Measurements from ENCODE around the gene PEBP1.

PEBP1 gene

DNA sequence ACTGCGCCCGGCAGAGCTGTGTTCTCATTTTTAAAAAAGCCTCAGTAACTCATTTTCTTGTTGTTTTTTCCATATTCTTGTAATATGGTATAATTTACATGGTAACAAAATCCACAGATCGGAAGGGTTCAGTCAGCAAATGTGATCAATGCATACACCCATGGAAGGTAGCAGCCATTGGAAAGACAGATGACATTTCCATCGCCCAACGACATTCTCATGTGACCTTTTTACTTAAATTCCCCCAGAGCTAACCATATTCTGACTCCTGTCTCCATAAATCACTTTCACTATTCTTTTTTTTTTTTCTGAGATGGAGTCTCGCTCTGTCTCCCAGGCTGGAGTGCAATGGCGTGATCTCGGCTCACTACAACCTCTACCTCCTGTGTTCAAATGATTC lies 4.9 kb downstream of the PEBP1 start:
- TF ChIP-seq, protein P1, sequence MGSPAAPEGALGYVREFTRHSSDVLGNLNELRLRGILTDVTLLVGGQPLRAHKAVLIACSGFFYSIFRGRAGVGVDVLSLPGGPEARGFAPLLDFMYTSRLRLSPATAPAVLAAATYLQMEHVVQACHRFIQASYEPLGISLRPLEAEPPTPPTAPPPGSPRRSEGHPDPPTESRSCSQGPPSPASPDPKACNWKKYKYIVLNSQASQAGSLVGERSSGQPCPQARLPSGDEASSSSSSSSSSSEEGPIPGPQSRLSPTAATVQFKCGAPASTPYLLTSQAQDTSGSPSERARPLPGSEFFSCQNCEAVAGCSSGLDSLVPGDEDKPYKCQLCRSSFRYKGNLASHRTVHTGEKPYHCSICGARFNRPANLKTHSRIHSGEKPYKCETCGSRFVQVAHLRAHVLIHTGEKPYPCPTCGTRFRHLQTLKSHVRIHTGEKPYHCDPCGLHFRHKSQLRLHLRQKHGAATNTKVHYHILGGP (tag by site-specific recombination; IDR thresholded peaks at IDR 0.05) = no peak
- TF ChIP-seq ZNF510 (tag by site-specific recombination; IDR thresholded peaks at IDR 0.05; ENCODE audit: insufficient replicate concordance) (no peak), ZNF837 (tag by site-specific recombination; IDR thresholded peaks at IDR 0.05) (no peak), ZNF341 (tag by site-specific recombination; IDR thresholded peaks at IDR 0.05; ENCODE audit: low read depth) (no peak), ZNF146 (tag by site-specific recombination; IDR thresholded peaks at IDR 0.05) (no peak), ZNF133 (tag by site-specific recombination; IDR thresholded peaks at IDR 0.05) (no peak), ZNF266 (tag by site-specific recombination; IDR thresholded peaks at IDR 0.05; ENCODE audit: low read depth) (no peak), ZNF391 (tag by site-specific recombination; IDR thresholded peaks at IDR 0.05; ENCODE audit: borderline replicate concordance, low read depth) (no peak), ZNF366 (tag by site-specific recombination; conservative IDR thresholded peaks at IDR 0.05) (no peak), HOXD13 (CRISPR knock-in tag; IDR thresholded peaks at IDR 0.05; ENCODE audit: borderline replicate concordance) (no peak), ZNF174 (tag by site-specific recombination; IDR thresholded peaks at IDR 0.05) (no peak), KLF16 (tag by site-specific recombination; IDR thresholded peaks at IDR 0.05) (no peak), ZNF488 (tag by site-specific recombination; IDR thresholded peaks at IDR 0.05) (no peak), ZNF561 (tag by site-specific recombination; IDR thresholded peaks at IDR 0.05; ENCODE audit: borderline replicate concordance) (no peak), RBAK (tag by site-specific recombination; IDR thresholded peaks at IDR 0.05) (no peak), KLF9 (tag by site-specific recombination; IDR thresholded peaks at IDR 0.05; ENCODE audit: low read depth) (no peak), KLF7 (tag by site-specific recombination; IDR thresholded peaks at IDR 0.05; ENCODE audit: borderline replicate concordance) (no peak), TRIM28 (IDR thresholded peaks at IDR 0.05; ENCODE audit: borderline replicate concordance, low read length) (no peak)
- TF ChIP-seq, protein P2, sequence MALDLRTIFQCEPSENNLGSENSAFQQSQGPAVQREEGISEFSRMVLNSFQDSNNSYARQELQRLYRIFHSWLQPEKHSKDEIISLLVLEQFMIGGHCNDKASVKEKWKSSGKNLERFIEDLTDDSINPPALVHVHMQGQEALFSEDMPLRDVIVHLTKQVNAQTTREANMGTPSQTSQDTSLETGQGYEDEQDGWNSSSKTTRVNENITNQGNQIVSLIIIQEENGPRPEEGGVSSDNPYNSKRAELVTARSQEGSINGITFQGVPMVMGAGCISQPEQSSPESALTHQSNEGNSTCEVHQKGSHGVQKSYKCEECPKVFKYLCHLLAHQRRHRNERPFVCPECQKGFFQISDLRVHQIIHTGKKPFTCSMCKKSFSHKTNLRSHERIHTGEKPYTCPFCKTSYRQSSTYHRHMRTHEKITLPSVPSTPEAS (tag by site-specific recombination; IDR thresholded peaks at IDR 0.05) = no peak
- H3K4me1 ChIP-seq (ENCODE audit: control insufficient read depth, insufficient read depth, low read length) = no peaks in the 10 kb centered on the region
- H3K9me3 ChIP-seq (ENCODE audit: control insufficient read depth, insufficient read depth, low read depth, low read length) = no peaks in the 10 kb centered on the region
- ChIA-PET CTCF (interaction anchor here (1.0 to 1.4 kb wide), 3 partner anchors 19 to 237 kb away, joined by 3 to 6 read pairs (median 4); no protein-coding TSS in a partner anchor), POLR2A (no interaction called here)
- H3K36me3 ChIP-seq (ENCODE audit: control insufficient read depth in 2 of 2, insufficient read depth in 1 of 2, low read length in 2 of 2) = peaks cover 58 to 83% of the 10 kb centered on the region in 2 experiments
- H3K4me3 ChIP-seq (ENCODE audit: low read depth, low read length) = no peak overlapping the region
- H3K27ac ChIP-seq (ENCODE audit: extremely low read depth, low read depth, low read length) = no peak overlapping the region

DNA sequence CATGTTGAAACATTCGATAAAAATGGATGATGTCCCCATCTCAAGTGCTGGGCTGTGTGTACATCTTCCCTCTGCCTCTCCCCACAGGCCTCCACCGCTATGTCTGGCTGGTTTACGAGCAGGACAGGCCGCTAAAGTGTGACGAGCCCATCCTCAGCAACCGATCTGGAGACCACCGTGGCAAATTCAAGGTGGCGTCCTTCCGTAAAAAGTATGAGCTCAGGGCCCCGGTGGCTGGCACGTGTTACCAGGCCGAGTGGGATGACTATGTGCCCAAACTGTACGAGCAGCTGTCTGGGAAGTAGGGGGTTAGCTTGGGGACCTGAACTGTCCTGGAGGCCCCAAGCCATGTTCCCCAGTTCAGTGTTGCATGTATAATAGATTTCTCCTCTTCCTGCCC lies 8.6 kb downstream of the PEBP1 start:
- peaks cover 64 to 84% of the 10 kb centered on the region in 2 experiments for H3K36me3 ChIP-seq (ENCODE audit: control insufficient read depth in 2 of 2, insufficient read depth in 1 of 2, low read length in 2 of 2)
- no peaks in the 10 kb centered on the region for H3K9me3 ChIP-seq (ENCODE audit: control insufficient read depth, insufficient read depth, low read depth, low read length)
- H3K4me1 ChIP-seq (ENCODE audit: control insufficient read depth, insufficient read depth, low read length) = no peaks in the 10 kb centered on the region
- POLR2A ChIA-PET = no interaction called here
- no peak overlapping the region for H3K4me3 ChIP-seq (ENCODE audit: low read depth, low read length)
- CTCF ChIA-PET = interaction anchor here (0.6 kb wide), 1 partner anchor 234 kb away, joined by 3 read pairs; no protein-coding TSS in a partner anchor
- H3K27ac ChIP-seq (ENCODE audit: extremely low read depth, low read depth, low read length) = no peak overlapping the region
- TF ChIP-seq GLIS2 (tag by site-specific recombination; IDR thresholded peaks at IDR 0.05) (no peak), ZNF398 (tag by site-specific recombination; IDR thresholded peaks at IDR 0.05) (no peak), SCRT2 (tag by site-specific recombination; IDR thresholded peaks at IDR 0.05) (no peak), ZNF76 (tag by site-specific recombination; IDR thresholded peaks at IDR 0.05; ENCODE audit: borderline replicate concordance, low read depth) (no peak), TSHZ1 (tag by site-specific recombination; IDR thresholded peaks at IDR 0.05; ENCODE audit: borderline replicate concordance) (no peak), ZNF19 (tag by site-specific recombination; IDR thresholded peaks at IDR 0.05; ENCODE audit: low read depth) (no peak)
- TF ChIP-seq, protein P3, sequence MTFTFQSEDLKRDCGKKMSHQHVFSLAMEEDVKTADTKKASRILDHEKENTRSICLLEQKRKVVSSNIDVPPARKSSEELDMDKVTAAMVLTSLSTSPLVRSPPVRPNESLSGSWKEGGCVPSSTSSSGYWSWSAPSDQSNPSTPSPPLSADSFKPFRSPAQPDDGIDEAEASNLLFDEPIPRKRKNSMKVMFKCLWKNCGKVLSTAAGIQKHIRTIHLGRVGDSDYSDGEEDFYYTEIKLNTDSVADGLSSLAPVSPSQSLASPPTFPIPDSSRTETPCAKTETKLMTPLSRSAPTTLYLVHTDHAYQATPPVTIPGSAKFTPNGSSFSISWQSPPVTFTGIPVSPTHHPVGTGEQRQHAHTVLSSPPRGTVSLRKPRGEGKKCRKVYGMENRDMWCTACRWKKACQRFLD (tag by site-specific recombination; IDR thresholded peaks at IDR 0.05) = no peak
